ENCODE measurements around the gene GPR42. TPM values are rescaled to one million over a fixed set of nuclear protein-coding genes. Genes with fewer than 3 reads are reported as not detected.

The GPR42 gene
- total and polyA plus RNA-seq, 11 donors: not detected

- TF ChIP-seq CTCF (IDR thresholded peaks at IDR 0.05) (no peak), POLR2A (IDR thresholded peaks at IDR 0.05) (no peak)
- Histone ChIP-seq H3K27ac (no peak overlapping the region), H3K4me1 (peaks cover 0 to 6% (median 0%) of the 10 kb centered on the region in 12 donors), H3K9me3 (no peaks in the 10 kb centered on the region), H3K4me3 (no peak overlapping the region), H3K27me3 (no peaks in the 10 kb centered on the region), H3K36me3 (no peaks in the 10 kb centered on the region)
- ATAC-seq (no peak), DNase-seq (peak in 1 of 5 donors; percentile 4)
- intact Hi-C loops (cut with DNase I): no loop called here
- WGBS, 4 donors: 71 to 75% (median 74%) methylated on average over 5 of the region's 5 CpGs
Observed at GRCh38 chr19:35392742-35393715, 22.2 kb downstream of the GPR42 start.

- Histone ChIP-seq H3K4me3 (no peak overlapping the region), H3K27me3 (no peaks in the 10 kb centered on the region), H3K4me1 (peaks cover 0 to 10% (median 0%) of the 10 kb centered on the region in 12 donors), H3K36me3 (no peaks in the 10 kb centered on the region), H3K9me3 (no peaks in the 10 kb centered on the region), H3K27ac (no peak overlapping the region)
- intact Hi-C loops (cut with DNase I): no loop called here
- TF ChIP-seq POLR2A (IDR thresholded peaks at IDR 0.05): no peak
- TF ChIP-seq CTCF (IDR thresholded peaks at IDR 0.05): no peak
- DNase-seq (peak in 1 of 5 donors; percentile 43), ATAC-seq (peak in 3 of 4 donors; percentile 47 to 73 (median 70))
- 44 to 49% (median 47%) methylated on average over 15 to 19 of the region's 19 CpGs for WGBS, 4 donors
Observed at GRCh38 chr19:35395382-35396199, 24.7 kb downstream of the GPR42 start.

GRCh38 chr19:35396240-35396885 is 25.5 kb downstream of the GPR42 start:
- no peak for ATAC-seq
- TF ChIP-seq CTCF (IDR thresholded peaks at IDR 0.05): no peak
- no peak for TF ChIP-seq POLR2A (IDR thresholded peaks at IDR 0.05)
- H3K4me3 ChIP-seq: no peak overlapping the region
- 91 to 95% (median 93%) methylated on average over 14 of the region's 14 CpGs for WGBS, 4 donors
- H3K4me1 ChIP-seq: peaks cover 0 to 10% (median 0%) of the 10 kb centered on the region in 12 donors
- no peak overlapping the region for H3K27ac ChIP-seq
- H3K9me3 ChIP-seq: no peaks in the 10 kb centered on the region
- no peaks in the 10 kb centered on the region for H3K36me3 ChIP-seq
- intact Hi-C loops (cut with DNase I): no loop called here
- DNase-seq: no peak
- no peaks in the 10 kb centered on the region for H3K27me3 ChIP-seq

Data from heart left ventricle (tissue), 16 donors.